Epithelial cell of proximal tubule (primary cell): ENCODE results near the gene RSAD1. TPM values are rescaled to one million over a fixed set of nuclear protein-coding genes. Genes with fewer than 3 reads are reported as not detected.

Source experiments
- DNase-seq: peaks from one replicate; pipeline ENCODE4 v3.0.0-alpha.2; 2011; ENCODE audit warnings: low read depth
- H3K4me3 ChIP-seq: 2 replicates; pipeline ENCODE4 v1.5.1; 2011; ENCODE audit warnings: low read depth, mild to moderate bottlenecking, low read length
- total RNA-seq: library from RNA; depleted of rRNA; stranded (reverse); fragments of >200 nt; gene quantifications from 2 replicates; pipeline ENCODE4 v1.2.3, GENCODE V29; 2015
- TF ChIP-seq, protein P1 (sequence below): conservative IDR thresholded peaks from 2 replicates; pipeline ENCODE4 v1.5.1; 2012; ENCODE audit warnings: low read depth, mild to moderate bottlenecking, low read length

RSAD1 gene
- total RNA-seq, 1 donor from 2014 or later, result 17.1 TPM

DNA sequence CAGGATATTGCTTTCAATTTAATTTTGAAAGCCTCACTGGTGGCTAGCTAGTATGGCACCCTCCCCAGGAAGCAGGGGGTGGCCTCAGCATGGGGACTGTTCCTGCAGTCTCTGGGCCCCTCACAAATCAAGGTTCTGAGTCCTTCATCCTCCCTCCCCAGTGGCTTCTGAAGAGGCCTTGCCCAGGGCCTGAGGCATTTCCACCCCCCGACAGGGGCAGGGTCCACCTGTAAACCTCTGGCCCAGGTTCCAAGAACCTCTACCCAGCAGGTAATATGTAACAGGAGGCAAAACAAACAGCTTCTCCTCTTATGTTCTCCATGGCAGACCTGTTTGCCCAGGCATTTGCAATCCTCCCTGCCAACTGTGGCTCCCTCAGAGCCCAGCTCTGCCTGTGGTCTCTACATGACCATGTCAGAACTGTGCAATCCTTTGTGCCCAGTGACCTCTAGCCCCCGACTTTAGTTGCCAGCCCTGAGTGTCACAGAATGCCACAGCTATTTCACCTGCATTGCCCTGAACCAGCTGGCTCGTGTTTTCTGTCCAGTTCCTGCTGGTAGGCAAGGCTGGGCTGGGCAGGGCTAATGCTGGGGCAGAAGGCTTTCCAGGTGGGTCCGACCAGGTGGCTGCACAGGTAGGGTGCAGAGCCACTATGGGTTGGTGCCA is 38.4 kb upstream of the RSAD1 start:
- TF ChIP-seq, protein P1, sequence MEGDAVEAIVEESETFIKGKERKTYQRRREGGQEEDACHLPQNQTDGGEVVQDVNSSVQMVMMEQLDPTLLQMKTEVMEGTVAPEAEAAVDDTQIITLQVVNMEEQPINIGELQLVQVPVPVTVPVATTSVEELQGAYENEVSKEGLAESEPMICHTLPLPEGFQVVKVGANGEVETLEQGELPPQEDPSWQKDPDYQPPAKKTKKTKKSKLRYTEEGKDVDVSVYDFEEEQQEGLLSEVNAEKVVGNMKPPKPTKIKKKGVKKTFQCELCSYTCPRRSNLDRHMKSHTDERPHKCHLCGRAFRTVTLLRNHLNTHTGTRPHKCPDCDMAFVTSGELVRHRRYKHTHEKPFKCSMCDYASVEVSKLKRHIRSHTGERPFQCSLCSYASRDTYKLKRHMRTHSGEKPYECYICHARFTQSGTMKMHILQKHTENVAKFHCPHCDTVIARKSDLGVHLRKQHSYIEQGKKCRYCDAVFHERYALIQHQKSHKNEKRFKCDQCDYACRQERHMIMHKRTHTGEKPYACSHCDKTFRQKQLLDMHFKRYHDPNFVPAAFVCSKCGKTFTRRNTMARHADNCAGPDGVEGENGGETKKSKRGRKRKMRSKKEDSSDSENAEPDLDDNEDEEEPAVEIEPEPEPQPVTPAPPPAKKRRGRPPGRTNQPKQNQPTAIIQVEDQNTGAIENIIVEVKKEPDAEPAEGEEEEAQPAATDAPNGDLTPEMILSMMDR, result no peak
- DNase-seq, result no peak
- no peak overlapping the region for H3K4me3 ChIP-seq

DNA sequence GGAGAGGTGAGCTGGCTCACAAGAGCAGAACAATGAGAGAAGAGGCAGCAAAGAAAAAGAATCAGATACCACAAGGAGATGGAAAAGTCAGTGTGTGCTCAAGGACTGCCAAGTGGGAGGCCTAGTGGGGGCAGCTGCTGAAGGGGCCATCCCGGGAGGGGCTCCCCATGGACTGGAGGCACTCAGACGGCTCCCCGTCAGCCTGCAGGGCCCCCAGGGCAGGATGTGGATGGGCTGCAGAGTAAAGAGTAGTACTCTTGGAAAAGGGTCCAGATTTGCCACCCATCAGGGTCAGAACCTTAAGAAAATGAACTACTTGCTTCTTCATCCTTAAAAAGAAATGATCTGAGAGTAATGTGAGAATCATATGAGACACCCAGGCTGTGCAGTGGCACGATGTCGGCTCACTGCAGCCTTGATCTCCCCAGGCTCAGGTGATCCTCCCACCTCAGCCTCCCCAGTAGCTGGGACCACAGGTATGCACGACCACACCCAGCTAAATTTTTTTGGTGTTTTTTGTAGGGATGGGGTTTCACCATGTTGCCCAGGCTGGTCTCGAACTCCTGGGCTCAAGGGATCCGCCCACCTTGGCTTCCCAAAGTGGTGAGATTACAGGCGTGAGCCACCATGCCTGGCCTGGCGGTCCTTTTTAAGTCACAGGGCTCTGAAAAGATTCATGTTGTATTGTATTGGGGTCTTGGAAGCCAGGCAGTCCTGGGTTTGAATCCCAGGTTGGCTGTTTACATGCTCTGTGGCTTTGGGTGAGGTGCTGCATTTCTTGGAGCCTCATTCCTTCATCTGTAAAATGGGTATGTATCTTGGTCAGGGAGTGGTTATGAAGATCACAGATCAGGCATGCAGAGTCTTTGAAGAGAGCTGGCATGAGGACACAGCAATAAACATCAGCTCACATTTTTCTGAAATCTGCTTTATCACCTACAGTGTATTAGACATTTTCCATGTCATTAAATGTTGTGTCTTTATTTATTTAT is 37.5 kb upstream of the RSAD1 start:
- TF ChIP-seq, protein P1, result no peak
- no peak overlapping the region for H3K4me3 ChIP-seq
- DNase-seq, result no peak

DNA sequence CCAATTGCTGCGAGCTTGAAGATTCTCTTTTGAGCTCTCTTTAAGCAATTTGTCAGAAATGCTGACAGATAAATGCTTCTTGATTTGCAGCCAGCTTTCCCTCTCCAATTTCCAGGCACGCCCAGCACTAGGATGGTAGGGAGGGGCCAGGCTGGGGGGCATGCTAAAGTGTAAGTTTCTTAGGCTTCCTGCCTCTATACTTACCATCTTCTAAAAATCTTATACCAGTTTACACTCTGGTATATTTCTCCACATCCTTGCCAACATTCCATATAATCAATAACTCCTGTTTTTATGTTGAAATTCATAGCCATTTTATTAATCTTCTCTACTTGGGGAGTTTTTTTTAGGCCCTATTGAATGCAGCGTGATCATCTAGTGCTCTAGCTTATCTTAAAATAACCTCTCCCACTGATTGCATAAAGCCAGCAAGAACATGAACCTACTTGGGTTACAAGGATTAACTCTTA is 35.1 kb upstream of the RSAD1 start:
- DNase-seq, result no peak
- no peak overlapping the region for H3K4me3 ChIP-seq
- TF ChIP-seq, protein P1, result no peak

DNA sequence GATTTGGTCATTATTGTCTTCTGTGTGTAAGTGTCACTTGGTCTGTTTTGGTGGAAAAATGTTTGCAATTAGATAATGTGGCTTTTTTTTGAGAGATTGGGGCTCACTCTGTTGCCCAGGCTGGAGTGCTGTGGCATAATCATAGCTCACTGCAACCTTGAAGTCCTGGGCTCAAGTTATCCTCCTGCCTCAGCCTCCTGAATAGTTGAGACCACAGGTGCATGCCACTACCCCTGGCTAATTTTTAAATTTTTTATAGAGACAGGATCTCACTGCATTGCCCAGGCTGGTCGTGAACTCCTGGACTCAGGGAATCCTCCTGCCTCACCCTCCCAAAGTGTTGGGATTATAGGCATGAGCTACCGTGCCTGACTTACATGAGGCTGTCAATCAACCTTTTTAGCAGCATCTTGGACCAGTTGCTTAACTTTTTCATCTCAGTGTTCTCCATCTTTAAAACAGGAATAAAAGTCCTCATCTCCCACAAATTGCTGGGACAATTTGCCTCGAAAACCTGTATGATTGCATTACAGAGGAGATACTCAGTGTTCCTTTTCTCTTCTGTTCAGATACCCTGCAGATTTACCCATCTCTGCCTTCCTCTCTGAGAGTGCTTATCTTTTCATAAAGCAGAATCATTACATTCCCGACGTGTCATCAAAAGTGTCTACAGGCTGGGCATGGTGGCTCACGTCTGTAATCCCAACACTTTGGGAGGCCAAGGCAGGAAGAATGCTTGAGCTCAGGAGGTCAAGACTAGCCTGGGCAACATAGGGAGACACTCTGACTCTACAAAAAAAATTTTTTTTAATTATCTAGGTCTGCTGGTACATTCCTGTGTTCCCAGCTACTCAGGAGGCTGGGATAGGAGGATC is 33.6 kb upstream of the RSAD1 start:
- TF ChIP-seq, protein P1, result no peak
- no peak overlapping the region for H3K4me3 ChIP-seq
- DNase-seq, result no peak

DNA sequence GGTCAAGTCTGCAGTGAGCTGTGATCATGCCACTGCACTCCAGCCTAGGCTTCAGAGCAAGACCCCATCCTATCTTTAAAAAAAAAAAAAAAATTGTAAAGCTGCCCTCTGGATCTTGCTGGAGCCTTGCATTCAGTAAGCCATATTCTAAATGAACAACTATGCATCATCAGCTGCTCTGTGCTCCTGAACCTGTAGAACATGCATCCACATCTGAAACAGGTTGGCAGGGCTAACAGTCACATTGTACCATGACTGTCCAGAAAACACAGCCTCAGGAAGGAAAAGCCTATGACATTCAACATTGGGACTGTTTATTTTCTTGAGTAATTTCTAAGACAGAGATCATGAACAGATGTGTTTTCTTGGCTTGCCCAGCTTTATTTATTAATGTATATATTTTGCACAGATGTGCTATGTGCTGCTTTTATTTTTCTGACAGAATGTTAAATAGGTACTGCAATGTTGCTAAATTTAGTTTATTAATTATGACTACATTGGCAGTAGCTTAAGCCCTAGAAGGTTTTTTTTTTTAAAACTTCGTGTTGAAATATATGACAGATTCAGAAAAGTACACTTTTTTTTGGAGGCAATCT is 32.8 kb upstream of the RSAD1 start:
- TF ChIP-seq, protein P1, result no peak
- no peak for DNase-seq
- no peak overlapping the region for H3K4me3 ChIP-seq
